Measurements from ENCODE around the gene MISP. TPM values are rescaled to one million over a fixed set of nuclear protein-coding genes. Genes with fewer than 3 reads are reported as not detected.

Gene MISP
- polyA plus RNA-seq, 1 donor: 0.19 TPM

GRCh38 chr19:772730-773436, 22.0 kb downstream of the MISP start:
- no peak for DNase-seq (ENCODE audit: low read depth)

- no peak for DNase-seq (ENCODE audit: low read depth)
Observed at GRCh38 chr19:776549-776948, 25.6 kb downstream of the MISP start.

DNA sequence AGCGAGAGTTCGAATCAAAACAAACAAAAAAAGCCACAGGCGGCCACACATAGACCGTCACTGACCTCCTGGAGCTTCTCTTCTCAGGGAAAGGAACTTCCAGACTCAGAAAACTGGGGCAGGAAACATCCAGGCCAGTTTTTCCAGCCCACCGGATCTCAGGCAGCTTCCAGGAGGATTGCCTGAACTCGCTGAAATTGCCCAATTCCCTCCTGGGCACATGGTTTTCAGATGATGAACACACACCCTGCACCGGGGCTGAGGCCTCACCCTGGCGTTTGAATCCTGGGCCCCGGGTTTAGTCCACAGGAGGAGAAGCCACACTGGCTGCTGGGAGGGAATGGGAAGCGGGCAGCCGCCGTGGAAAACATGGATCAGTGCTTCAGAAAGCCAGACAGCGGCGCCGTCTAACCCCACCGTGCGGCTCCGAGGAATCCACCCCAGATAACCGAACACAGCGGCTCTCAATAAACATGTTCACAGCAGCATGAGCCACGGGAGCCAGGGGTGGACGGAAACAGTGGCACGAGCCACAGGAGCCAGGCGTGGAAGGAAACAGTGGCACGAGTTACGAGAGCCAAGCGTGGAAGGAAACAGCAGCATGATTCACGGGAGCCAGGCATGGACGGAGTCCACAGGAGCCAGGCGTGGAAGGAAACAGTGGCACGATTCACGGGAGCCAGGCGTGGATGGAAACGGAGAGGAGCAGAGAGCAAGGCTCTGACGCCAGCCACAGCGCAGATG, 28.2 kb downstream of the MISP start:
- no peak for DNase-seq (ENCODE audit: low read depth)

DNA sequence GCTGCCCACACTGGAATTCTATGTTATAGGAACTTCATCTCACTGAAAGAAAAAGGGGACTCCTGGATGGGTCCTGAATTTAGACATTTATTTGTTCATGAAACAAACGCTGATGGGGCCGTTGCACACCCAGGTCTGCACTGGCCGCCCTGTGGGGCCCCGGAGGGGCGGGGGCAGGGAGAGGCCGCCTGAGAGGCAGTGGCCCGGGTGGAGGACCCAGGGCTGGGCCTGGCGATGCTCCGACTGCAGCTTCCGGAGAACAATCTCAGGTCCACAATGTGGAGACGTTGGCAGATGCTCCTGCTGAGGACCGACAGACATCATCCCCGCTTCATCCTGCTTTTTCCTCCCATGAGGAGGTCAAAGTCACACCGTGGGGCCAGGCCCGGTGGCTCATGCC, 30.0 kb downstream of the MISP start:
- no peak for DNase-seq (ENCODE audit: low read depth)

DNA sequence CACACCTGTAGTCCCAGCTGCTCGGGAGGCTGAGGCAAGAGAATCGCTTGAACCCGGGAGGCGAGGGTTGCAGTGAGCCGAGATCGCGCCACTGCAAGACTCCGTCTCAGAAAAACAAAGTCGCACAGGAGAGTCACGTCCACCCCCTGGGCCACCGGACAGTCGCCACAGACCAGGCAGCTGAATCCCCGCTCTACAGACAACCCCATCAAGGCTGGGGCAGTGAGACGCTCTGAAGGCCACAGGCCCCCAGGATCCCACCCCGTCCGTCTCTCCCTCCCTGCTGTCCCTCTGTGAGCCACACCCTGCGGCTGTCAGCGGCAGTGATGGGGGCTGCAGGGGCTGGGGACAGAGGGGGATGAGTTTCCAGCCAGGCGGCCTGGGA, 30.9 kb downstream of the MISP start:
- no peak for DNase-seq (ENCODE audit: low read depth)

- DNase-seq (ENCODE audit: low read depth): no peak
Observed at GRCh38 chr19:782185-782877, 31.4 kb downstream of the MISP start.

GRCh38 chr19:782878-783668, 32.2 kb downstream of the MISP start:
- no peak for DNase-seq (ENCODE audit: low read depth)

GRCh38 chr19:784541-784940, 33.6 kb downstream of the MISP start:
- no peak for DNase-seq (ENCODE audit: low read depth)

DNA sequence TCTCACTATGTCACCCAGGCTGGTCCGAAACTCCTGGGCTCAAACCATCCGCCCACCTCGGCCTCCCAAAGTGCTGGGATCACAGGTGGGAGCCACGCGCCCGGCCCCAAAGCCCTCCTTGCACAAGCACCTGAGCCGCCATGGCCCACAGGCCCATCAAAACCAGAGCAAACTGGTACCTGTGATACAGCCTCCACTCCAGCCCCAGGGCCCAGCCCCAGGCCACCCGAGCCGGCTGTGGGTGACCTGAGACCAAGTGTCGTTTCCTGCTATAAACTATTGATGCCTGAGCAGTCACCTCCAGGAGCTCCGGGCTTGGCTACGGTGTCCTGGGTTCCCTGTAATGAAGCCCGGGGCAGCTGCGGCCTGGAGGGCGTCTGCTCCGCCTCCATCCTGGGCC, 36.6 kb downstream of the MISP start:
- no peak for DNase-seq (ENCODE audit: low read depth)

DNA sequence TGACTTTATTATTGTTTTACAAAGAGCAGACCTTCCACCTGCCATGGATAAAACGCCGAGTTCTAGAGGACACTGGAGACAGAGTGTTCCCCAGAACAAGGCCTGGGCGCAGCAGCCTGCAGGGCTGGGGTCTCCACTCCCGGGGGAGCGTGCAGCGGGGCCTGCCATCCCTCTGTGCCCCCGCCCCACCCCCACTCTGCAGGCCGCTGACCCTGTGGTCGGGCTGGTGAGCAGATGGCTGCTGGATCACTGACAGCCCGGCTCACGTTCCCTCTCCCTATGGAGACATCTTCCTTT, 37.7 kb downstream of the MISP start:
- no peak for DNase-seq (ENCODE audit: low read depth)

DNA sequence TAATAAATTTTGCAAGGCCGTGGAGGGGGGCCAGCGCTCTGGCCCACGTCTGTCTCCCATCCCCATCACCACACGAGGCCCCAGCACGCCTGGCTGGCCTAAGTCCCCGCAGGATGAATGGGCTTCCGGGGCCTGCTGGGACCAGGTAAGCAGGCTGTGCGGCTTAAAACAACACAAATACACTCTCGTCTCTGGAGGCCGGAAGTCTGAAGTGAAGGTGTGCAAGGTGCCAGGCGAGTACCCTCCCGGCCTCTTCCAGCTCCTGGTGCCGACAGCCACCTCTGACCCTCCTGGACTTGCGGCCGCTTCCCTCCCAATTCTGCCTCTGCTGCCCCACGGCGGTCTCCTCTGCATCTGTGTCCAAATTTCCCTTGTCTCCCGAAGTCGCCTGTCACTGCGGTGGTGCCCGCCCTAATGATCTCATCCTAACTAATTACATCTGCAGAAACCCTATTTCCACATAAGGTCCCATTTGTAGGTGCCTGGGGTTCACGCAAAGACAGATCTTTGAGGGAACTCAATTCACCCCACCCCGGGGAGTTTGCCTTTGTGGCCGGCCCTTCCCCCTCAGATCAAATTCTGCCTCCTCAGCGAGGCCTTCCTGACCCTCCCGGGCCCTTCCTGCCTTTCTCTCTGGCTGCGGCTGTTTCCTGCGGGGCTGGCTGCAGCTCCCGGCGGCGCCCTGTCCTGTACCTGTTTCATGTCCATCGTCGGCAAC, 38.2 kb downstream of the MISP start:
- DNase-seq (ENCODE audit: low read depth): no peak

- no peak for DNase-seq (ENCODE audit: low read depth)
Observed at GRCh38 chr19:789701-790060, 38.8 kb downstream of the MISP start.

- no peak for DNase-seq (ENCODE audit: low read depth)
Observed at GRCh38 chr19:791007-791566, 40.2 kb downstream of the MISP start.

DNA sequence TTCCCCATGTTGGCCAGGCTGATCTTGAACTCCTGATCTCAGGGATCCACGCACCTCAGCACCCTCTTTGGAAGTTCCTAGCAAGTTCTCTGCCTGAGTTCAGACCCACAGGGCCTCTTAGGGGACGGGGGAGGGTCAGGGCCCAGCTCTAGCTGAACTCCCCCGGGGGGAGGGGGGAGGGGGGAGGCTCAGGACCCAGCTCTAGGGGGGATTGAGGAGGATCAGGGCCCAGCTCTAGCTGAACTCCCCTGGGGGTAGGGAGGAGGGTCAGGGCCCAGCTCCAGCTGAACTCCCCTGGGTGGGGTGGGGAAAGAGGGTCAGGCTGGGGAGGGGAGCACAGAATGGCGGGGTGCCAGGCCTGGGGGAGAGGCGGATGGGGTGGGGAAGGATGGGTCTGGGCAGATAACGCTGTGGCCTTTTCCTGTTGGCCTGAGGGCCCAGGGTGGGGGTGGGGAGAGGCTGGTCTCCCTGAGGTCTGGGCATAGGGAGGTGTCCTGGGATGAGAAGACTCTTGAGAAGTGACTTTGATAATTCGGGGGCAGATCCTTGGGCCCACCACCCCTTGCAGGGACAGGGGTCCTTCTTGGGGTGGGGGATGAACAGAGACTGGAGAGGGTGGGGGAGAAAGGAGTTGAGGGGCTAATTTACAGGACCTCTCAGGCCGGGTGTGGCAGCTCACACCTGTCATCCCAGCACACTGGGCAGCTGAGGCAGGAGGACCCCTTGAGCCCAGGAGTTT, 40.8 kb downstream of the MISP start:
- no peak for DNase-seq (ENCODE audit: low read depth)

GRCh38 chr19:792306-792885, 41.5 kb downstream of the MISP start:
- DNase-seq (ENCODE audit: low read depth): no peak

DNA sequence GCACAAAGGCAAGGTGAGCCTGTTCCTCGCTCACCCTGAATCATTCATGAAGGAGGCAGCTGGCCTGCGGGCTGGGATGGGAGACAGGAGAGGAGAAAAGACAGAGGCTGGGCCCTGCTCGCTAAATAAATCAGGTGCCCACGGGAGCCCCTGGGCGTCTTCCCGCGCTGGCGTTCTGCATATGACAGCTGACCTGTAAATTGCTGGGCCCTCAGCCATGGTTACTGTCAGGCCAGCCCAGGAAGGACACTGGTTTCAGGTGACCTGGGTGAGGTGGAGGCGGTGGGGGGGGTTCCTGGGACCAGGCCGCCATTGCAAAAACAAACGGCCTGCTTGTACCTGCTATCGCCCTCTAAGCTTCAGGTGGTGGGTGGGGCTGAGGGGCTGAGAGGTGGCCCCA, 42.9 kb downstream of the MISP start:
- DNase-seq (ENCODE audit: low read depth): no peak

GRCh38 chr19:795073-795611, 44.2 kb downstream of the MISP start:
- DNase-seq (ENCODE audit: low read depth): no peak

- no peak for DNase-seq (ENCODE audit: low read depth)
Observed at GRCh38 chr19:795691-796581, 45.0 kb downstream of the MISP start.

Measured in forelimb muscle (tissue), 1 donor.